HepG2 (cell line): ENCODE results near the gene ZNF544. TPM values are rescaled to one million over a fixed set of nuclear protein-coding genes. Genes with fewer than 3 reads are reported as not detected.
A peak's percentile ranks its signal among the peaks of the same experiment; 100 is the strongest.

Experiments
- CHD4 ChIP-seq: fragments of 200-600 bp; sonication (generic); IDR thresholded peaks from 2 replicates; pipeline ENCODE4 v1.7.0; 2017; ENCODE audit warnings: mild to moderate bottlenecking, low read length, borderline replicate concordance
- E2F2 ChIP-seq: sonication (generic); formaldehyde crosslinking; IDR thresholded peaks from 2 replicates; pipeline ENCODE4 v1.4.0; 2020; ENCODE audit warnings: missing genetic modification reagents, borderline replicate concordance
- ELF4 ChIP-seq: sonication (generic); formaldehyde crosslinking; IDR thresholded peaks from 2 replicates; pipeline ENCODE4 v1.5.0; 2020; ENCODE audit warnings: missing genetic modification reagents, mild to moderate bottlenecking, moderate library complexity, borderline replicate concordance
- ETV6 ChIP-seq: sonication (generic); formaldehyde crosslinking; conservative IDR thresholded peaks from 2 replicates; pipeline ENCODE4 v1.4.0; 2020; ENCODE audit warnings: missing genetic modification reagents
- FOXK2 ChIP-seq: fragments of 450-650 bp; IDR thresholded peaks from 2 replicates; pipeline ENCODE4 v1.6.1; 2016
- FOXO1 ChIP-seq: sonication (generic); formaldehyde crosslinking; IDR thresholded peaks from 2 replicates; pipeline ENCODE4 v1.4.0; 2020; ENCODE audit warnings: missing genetic modification reagents
- HDAC1 ChIP-seq: sonication (generic); formaldehyde crosslinking; IDR thresholded peaks from 2 replicates; pipeline ENCODE4 v1.5.1; 2020; ENCODE audit warnings: mild to moderate bottlenecking, missing genetic modification reagents
- IKZF1 ChIP-seq: fragments of 450-650 bp; IDR thresholded peaks from 2 replicates; pipeline ENCODE4 v1.7.1; 2016
- KDM2A ChIP-seq: sonication (generic); formaldehyde crosslinking; IDR thresholded peaks from 2 replicates; pipeline ENCODE4 v1.4.0; 2020; ENCODE audit warnings: low read depth, missing genetic modification reagents, borderline replicate concordance
- KDM5B ChIP-seq: sonication (generic); formaldehyde crosslinking; IDR thresholded peaks from 2 replicates; pipeline ENCODE4 v1.4.0; 2020; ENCODE audit warnings: missing genetic modification reagents, mild to moderate bottlenecking, borderline replicate concordance
- NR2C2 ChIP-seq: sonication (generic); formaldehyde crosslinking; IDR thresholded peaks from 2 replicates; pipeline ENCODE4 v1.4.0; 2020; ENCODE audit warnings: missing genetic modification reagents, mild to moderate bottlenecking, moderate library complexity, borderline replicate concordance
- POLR2G ChIP-seq: fragments of 200-400 bp; formaldehyde crosslinking; IDR thresholded peaks from 2 replicates; pipeline ENCODE4 v1.6.1; 2018; ENCODE audit warnings: mild to moderate bottlenecking, low read depth, low read length, moderate library complexity
- PRPF4 ChIP-seq: fragments of 200-400 bp; formaldehyde crosslinking; IDR thresholded peaks from 2 replicates; pipeline ENCODE4 v1.6.1; 2016; ENCODE audit warnings: low read length, low read depth; ENCODE audit not compliant: poor library complexity, severe bottlenecking
- SUZ12 ChIP-seq: fragments of 150-350 bp; IDR thresholded peaks from 2 replicates; pipeline ENCODE4 v1.6.1; 2014; ENCODE audit warnings: low read depth, low read length
- TBL1XR1 ChIP-seq: fragments of 150-350 bp; IDR thresholded peaks from 2 replicates; pipeline ENCODE4 v1.6.1; 2014; ENCODE audit warnings: borderline replicate concordance, low read length; ENCODE audit not compliant: partially characterized antibody
- TEAD2 ChIP-seq: sonication (generic); formaldehyde crosslinking; IDR thresholded peaks from 2 replicates; pipeline ENCODE4 v1.9.0; 2021; ENCODE audit warnings: missing genetic modification reagents
- THAP9 ChIP-seq: sonication (generic); formaldehyde crosslinking; IDR thresholded peaks from 2 replicates; pipeline ENCODE4; 2020; ENCODE audit warnings: missing genetic modification reagents, mild to moderate bottlenecking, borderline replicate concordance
- ZNF101 ChIP-seq: sonication (generic); formaldehyde crosslinking; IDR thresholded peaks from 2 replicates; pipeline ENCODE4 v1.4.0; 2020; ENCODE audit warnings: mild to moderate bottlenecking, low read depth, missing genetic modification reagents, borderline replicate concordance
- ZNF143 ChIP-seq: sonication (generic); formaldehyde crosslinking; IDR thresholded peaks from 2 replicates; pipeline ENCODE4 v1.4.0; 2020; ENCODE audit warnings: missing genetic modification reagents
- ZNF333 ChIP-seq: sonication (generic); formaldehyde crosslinking; IDR thresholded peaks from 2 replicates; pipeline ENCODE4 v1.4.0; 2020; ENCODE audit warnings: mild to moderate bottlenecking, missing genetic modification reagents, borderline replicate concordance
- ZNF772 ChIP-seq: sonication (generic); formaldehyde crosslinking; IDR thresholded peaks from 2 replicates; pipeline ENCODE4 v1.5.0; 2020; ENCODE audit warnings: mild to moderate bottlenecking, missing genetic modification reagents
- polyA plus RNA-seq, 8 experiments: library from polyadenylated mRNA; depleted of rRNA in 3 of 8; stranded (reverse) in 7 of 8; unstranded in 1 of 8; fragments of >200 nt; fragmentation: Illumina TruSeq in 4 of 8; extraction: Trizol in 4 of 8; gene quantifications; 2 replicates each; pipeline versions ENCODE4 v1.2.1 to v1.2.3, GENCODE V29; 2011 to 2016; ENCODE audit warnings: low read depth in 4 of 8, missing spikeins in 1 of 8, mixed read lengths in 1 of 8; ENCODE audit not compliant: insufficient read depth in 1 of 8
- total RNA-seq, 5 experiments: library from RNA; depleted of rRNA; stranded (reverse); fragments of >200 nt; fragmentation: Illumina TruSeq; extraction: Trizol; gene quantifications; 2 replicates each; pipeline ENCODE4 v1.2.3, GENCODE V29; 2016; ENCODE audit warnings: low read depth in 1 of 5
- TF ChIP-seq, protein P1 (sequence below): sonication (generic); formaldehyde crosslinking; IDR thresholded peaks from 2 replicates; pipeline ENCODE4 v1.8.0; 2022; ENCODE audit warnings: low read depth, missing genetic modification reagents
- TF ChIP-seq, protein P2 (sequence below), 2 experiments: fragments of 450-650 bp in 1 of 2; sonication (generic) in 1 of 2; formaldehyde crosslinking; IDR thresholded peaks; 2 replicates each; pipeline versions ENCODE4 v1.5.0 to v1.8.0; 2020 to 2022; ENCODE audit warnings: mild to moderate bottlenecking in 1 of 2, missing genetic modification reagents in 1 of 2

The ZNF544 gene
- total and polyA plus RNA-seq, 2 of the 13 experiments (the other 11 are each of a cell fraction or from before 2014, with no cell fraction given) = 13.1 to 17.0 TPM

DNA sequence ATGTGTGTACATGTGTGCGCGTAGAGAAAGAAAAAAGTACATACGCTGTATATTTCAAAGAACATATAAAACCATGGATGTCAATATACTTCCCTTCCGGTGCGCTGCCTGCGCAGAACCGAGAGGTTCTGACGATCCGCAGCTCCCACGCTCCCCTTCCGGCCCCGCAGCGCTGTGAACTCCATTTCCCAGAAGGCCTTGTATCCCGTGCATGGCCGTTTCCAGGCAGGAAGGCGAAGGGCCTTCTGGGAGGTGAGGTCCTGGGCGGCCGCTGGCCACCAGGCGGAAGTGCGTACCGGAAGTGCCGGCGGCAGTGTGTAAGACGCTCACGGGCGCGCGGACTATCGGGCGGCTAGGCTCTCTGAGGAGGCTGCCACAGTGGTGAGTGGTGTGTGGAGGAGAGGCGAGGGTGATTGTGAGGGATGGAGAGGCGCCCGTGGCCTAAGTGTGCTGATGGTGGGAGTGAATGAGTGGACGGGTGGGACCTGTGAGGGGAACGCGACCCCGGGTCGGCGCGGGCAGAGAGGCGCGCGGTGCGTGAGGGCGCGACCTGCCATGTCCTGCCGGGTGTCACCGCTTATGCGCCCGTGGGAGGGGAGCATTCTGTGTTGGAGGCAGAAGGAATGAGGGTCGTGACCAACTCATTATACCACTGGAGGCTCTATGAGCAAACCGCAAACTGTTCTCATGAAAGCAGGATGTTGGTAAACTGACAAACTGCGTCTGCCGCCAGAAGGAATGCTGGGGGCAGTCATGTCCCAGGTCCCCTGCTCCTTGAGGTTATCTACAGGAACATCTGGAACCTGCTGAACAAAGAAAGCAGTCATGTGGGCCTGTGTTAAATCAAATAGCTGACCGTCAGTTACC is 76.6 kb downstream of the ZNF544 start, which contains the start of gene ERVK3-1 (continued):
- TF ChIP-seq NR2C2 (CRISPR knock-in tag) = peak; percentile 89
- peak; percentile 99 for TF ChIP-seq THAP9 (CRISPR knock-in tag)
- peak; percentile 92 for TF ChIP-seq POLR2G
- peak; percentile 99 for TF ChIP-seq KDM2A (CRISPR knock-in tag)
- 0 out of 2 replicates have a peak, but pooled peaks have one; percentile 62 for TF ChIP-seq ZNF333 (CRISPR knock-in tag)
- TF ChIP-seq HDAC1 (CRISPR knock-in tag) = peak; percentile 94
- TF ChIP-seq CHD4 = no peak
- peak; percentile 88; the same call in 1 of the 2 replicates for TF ChIP-seq KDM5B (CRISPR knock-in tag)
- TF ChIP-seq, protein P1, sequence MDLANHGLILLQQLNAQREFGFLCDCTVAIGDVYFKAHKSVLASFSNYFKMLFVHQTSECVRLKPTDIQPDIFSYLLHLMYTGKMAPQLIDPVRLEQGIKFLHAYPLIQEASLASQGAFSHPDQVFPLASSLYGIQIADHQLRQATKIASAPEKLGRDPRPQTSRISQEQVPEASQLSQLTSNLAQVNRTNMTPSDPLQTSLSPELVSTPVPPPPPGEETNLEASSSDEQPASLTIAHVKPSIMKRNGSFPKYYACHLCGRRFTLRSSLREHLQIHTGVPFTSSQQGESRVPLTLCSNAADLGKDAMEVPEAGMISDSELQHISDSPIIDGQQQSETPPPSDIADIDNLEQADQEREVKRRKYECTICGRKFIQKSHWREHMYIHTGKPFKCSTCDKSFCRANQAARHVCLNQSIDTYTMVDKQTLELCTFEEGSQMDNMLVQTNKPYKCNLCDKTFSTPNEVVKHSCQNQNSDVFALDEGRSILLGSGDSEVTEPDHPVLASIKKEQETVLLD (CRISPR knock-in tag) = no peak
- TF ChIP-seq ZNF772 = peak; percentile 84; the same call in 1 of the 2 replicates
- no peak for TF ChIP-seq FOXK2
- peak; percentile 62; the same call in 1 of the 2 replicates for TF ChIP-seq ETV6 (CRISPR knock-in tag)
- TF ChIP-seq E2F2 (CRISPR knock-in tag) = 0 out of 2 replicates have a peak, but pooled peaks have one; percentile 10
- TF ChIP-seq TEAD2 (CRISPR knock-in tag) = no peak
- no peak for TF ChIP-seq PRPF4
- TF ChIP-seq, protein P2, sequence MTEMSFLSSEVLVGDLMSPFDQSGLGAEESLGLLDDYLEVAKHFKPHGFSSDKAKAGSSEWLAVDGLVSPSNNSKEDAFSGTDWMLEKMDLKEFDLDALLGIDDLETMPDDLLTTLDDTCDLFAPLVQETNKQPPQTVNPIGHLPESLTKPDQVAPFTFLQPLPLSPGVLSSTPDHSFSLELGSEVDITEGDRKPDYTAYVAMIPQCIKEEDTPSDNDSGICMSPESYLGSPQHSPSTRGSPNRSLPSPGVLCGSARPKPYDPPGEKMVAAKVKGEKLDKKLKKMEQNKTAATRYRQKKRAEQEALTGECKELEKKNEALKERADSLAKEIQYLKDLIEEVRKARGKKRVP (CRISPR knock-in tag; IDR thresholded peaks at IDR 0.05) = 0 out of 4 replicates have a peak, but pooled peaks of 1 of the 2 experiments have one; percentile 38
- peak; percentile 100 for TF ChIP-seq ZNF143
- TF ChIP-seq TBL1XR1 = peak; percentile 63
- TF ChIP-seq IKZF1 = no peak
- peak; percentile 96; the same call in 1 of the 2 replicates for TF ChIP-seq ELF4
- no peak for TF ChIP-seq ZNF101 (CRISPR knock-in tag)
- no peak for TF ChIP-seq FOXO1 (CRISPR knock-in tag)
- peak; percentile 98 for TF ChIP-seq SUZ12
